OCI-LY1 (cell line): ENCODE data around the gene SLCO4A1.

Experiments used
- EZH2 ChIP-seq: fragments of 200-600 bp; sonication (generic), shearing (Covaris generic); IDR thresholded peaks from 2 replicates; pipeline ENCODE4 v1.8.0; 2017; ENCODE audit warnings: borderline replicate concordance, mixed run types, mild to moderate bottlenecking, antibody characterized with exemption, low read length, moderate library complexity, mixed read lengths
- TF ChIP-seq, protein P1 (sequence below): fragments of 200-600 bp; sonication (generic), shearing (Covaris generic); IDR thresholded peaks from 2 replicates; pipeline ENCODE4 v1.5.1; 2017; ENCODE audit warnings: mild to moderate bottlenecking, antibody characterized with exemption, low read length, moderate library complexity, mixed read lengths

DNA sequence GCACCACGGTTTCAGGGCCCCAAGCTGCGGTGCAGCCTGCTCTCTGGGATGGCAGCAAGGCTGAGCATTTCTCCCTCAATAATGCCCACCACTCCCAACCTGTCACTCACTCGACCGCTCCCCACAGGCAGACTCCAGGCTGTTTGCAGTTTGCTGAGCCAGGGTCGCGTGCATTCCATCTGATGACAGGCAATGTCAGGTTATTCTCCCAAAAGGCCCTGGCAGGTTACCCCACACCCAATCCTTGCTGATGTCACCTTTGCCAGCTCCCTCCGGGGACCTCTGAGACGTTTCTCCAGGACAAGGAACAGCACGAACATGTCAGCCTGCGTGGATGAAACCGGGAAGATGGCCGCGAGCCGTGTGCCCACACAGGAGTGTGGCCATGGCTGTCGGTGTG is 7.1 kb upstream of the SLCO4A1 start:
- TF ChIP-seq, protein P1, sequence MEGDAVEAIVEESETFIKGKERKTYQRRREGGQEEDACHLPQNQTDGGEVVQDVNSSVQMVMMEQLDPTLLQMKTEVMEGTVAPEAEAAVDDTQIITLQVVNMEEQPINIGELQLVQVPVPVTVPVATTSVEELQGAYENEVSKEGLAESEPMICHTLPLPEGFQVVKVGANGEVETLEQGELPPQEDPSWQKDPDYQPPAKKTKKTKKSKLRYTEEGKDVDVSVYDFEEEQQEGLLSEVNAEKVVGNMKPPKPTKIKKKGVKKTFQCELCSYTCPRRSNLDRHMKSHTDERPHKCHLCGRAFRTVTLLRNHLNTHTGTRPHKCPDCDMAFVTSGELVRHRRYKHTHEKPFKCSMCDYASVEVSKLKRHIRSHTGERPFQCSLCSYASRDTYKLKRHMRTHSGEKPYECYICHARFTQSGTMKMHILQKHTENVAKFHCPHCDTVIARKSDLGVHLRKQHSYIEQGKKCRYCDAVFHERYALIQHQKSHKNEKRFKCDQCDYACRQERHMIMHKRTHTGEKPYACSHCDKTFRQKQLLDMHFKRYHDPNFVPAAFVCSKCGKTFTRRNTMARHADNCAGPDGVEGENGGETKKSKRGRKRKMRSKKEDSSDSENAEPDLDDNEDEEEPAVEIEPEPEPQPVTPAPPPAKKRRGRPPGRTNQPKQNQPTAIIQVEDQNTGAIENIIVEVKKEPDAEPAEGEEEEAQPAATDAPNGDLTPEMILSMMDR, result no peak
- no peak for TF ChIP-seq EZH2
